GM23248 (cell line): Measurements from ENCODE around the gene HBP1.

Experiments used
- EZH2 ChIP-seq: fragments of 200-600 bp; sonication (generic); IDR thresholded peaks from 2 replicates; pipeline ENCODE4 v1.6.1; 2018; ENCODE audit warnings: antibody characterized with exemption, mild to moderate bottlenecking; ENCODE audit not compliant: insufficient read depth, poor library complexity, severe bottlenecking
- EZH2phosphoT487 ChIP-seq: fragments of 200-600 bp; sonication (generic); IDR thresholded peaks from 2 replicates; pipeline ENCODE4 v1.6.1; 2018; ENCODE audit warnings: antibody characterized with exemption, moderate library complexity, mild to moderate bottlenecking, low read depth; ENCODE audit not compliant: insufficient read depth

DNA sequence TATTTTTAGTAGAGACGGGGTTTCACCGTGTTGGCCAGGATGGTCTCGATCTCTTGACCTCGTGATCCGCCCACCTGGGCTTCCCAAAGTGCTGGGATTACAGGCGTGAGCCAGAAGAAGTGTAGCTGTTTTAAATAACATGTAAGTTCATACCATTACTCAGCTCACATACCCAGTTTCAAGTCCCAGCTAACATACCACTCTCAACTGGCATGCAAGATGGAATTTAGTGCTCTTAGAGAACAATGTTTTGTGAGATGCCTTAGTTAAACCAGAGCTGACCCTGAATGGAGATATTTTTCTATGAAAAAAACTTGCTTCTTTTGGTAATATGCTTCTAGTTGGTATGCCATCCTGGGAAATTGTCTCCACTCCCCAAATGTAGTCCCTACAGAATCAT is 37.3 kb downstream of the HBP1 start:
- TF ChIP-seq EZH2 (no peak), EZH2phosphoT487 (no peak)
